HepG2 (cell line): ENCODE results near the gene ST6GALNAC2. TPM values are rescaled to one million over a fixed set of nuclear protein-coding genes. Genes with fewer than 3 reads are reported as not detected.

Experiments used
- ATF7-NPFF ChIP-seq: sonication (generic); formaldehyde crosslinking; IDR thresholded peaks from 2 replicates; pipeline ENCODE4 v1.8.1; 2023; ENCODE audit warnings: mild to moderate bottlenecking, low read depth, missing genetic modification reagents, moderate library complexity
- BORCS8-MEF2B ChIP-seq: sonication (generic); formaldehyde crosslinking; IDR thresholded peaks from 2 replicates; pipeline ENCODE4 v1.8.0; 2022; ENCODE audit warnings: mild to moderate bottlenecking, missing genetic modification reagents
- CC2D1A ChIP-seq: sonication (generic); formaldehyde crosslinking; IDR thresholded peaks from 2 replicates; pipeline ENCODE4 v1.8.1; 2023; ENCODE audit warnings: mild to moderate bottlenecking, missing genetic modification reagents
- MYNN ChIP-seq: sonication (generic); formaldehyde crosslinking; IDR thresholded peaks from 2 replicates; pipeline ENCODE4 v1.4.0; 2020; ENCODE audit warnings: mild to moderate bottlenecking, low read depth, missing genetic modification reagents
- NR2F6 ChIP-seq, 2 experiments: IDR thresholded peaks; 2 replicates each; pipeline ENCODE4 v1.6.1; 2016; ENCODE audit warnings: antibody characterized with exemption in 1 of 2, mild to moderate bottlenecking in 1 of 2
- PHF5A ChIP-seq: IDR thresholded peaks from one replicate; pipeline ENCODE4 v1.6.1; 2018; ENCODE audit warnings: low read depth, missing genetic modification reagents; ENCODE audit not compliant: unreplicated experiment
- RNF2 ChIP-seq: fragments of 450-650 bp; conservative IDR thresholded peaks from 2 replicates; pipeline ENCODE4 v1.6.1; 2016; ENCODE audit warnings: low read depth
- SAP130 ChIP-seq: IDR thresholded peaks from 2 replicates; pipeline ENCODE4 v1.6.1; 2016; ENCODE audit warnings: low read depth
- ZBTB42 ChIP-seq: sonication (generic); formaldehyde crosslinking; IDR thresholded peaks from 2 replicates; pipeline ENCODE4 v1.5.0; 2020; ENCODE audit warnings: mild to moderate bottlenecking, missing genetic modification reagents
- ZFP36L1 ChIP-seq: sonication (generic); formaldehyde crosslinking; IDR thresholded peaks from 2 replicates; pipeline ENCODE4 v1.8.0; 2022; ENCODE audit warnings: mild to moderate bottlenecking, missing genetic modification reagents, moderate library complexity
- ZMYM4 ChIP-seq: sonication (generic); formaldehyde crosslinking; IDR thresholded peaks from 2 replicates; pipeline ENCODE4 v1.8.1; 2023; ENCODE audit warnings: mild to moderate bottlenecking, missing genetic modification reagents
- ZNF607 ChIP-seq: sonication (generic); formaldehyde crosslinking; IDR thresholded peaks from 2 replicates; pipeline ENCODE4 v1.5.1; 2020; ENCODE audit warnings: missing genetic modification reagents, mild to moderate bottlenecking, borderline replicate concordance
- ZNF672 ChIP-seq: sonication (generic); formaldehyde crosslinking; IDR thresholded peaks from 2 replicates; pipeline ENCODE4 v1.8.1; 2022; ENCODE audit warnings: missing genetic modification reagents
- polyA plus RNA-seq, 8 experiments: library from polyadenylated mRNA; depleted of rRNA in 3 of 8; stranded (reverse) in 7 of 8; unstranded in 1 of 8; fragments of >200 nt; fragmentation: Illumina TruSeq in 4 of 8; extraction: Trizol in 4 of 8; gene quantifications; 2 replicates each; pipeline versions ENCODE4 v1.2.1 to v1.2.3, GENCODE V29; 2011 to 2016; ENCODE audit warnings: low read depth in 4 of 8, missing spikeins in 1 of 8, mixed read lengths in 1 of 8; ENCODE audit not compliant: insufficient read depth in 1 of 8
- total RNA-seq, 5 experiments: library from RNA; depleted of rRNA; stranded (reverse); fragments of >200 nt; fragmentation: Illumina TruSeq; extraction: Trizol; gene quantifications; 2 replicates each; pipeline ENCODE4 v1.2.3, GENCODE V29; 2016; ENCODE audit warnings: low read depth in 1 of 5
- TF ChIP-seq, protein P1 (sequence below): sonication (generic); formaldehyde crosslinking; IDR thresholded peaks from 2 replicates; pipeline ENCODE4 v1.5.1; 2020; ENCODE audit warnings: mild to moderate bottlenecking, missing genetic modification reagents, borderline replicate concordance
- TF ChIP-seq, protein P2 (sequence below): sonication (generic); formaldehyde crosslinking; IDR thresholded peaks from 2 replicates; pipeline ENCODE4 v1.5.1; 2020; ENCODE audit warnings: missing genetic modification reagents, mild to moderate bottlenecking, borderline replicate concordance
- TF ChIP-seq, protein P3 (sequence below): sonication (generic); formaldehyde crosslinking; IDR thresholded peaks from 2 replicates; pipeline ENCODE4 v1.4.0; 2020; ENCODE audit warnings: missing genetic modification reagents
- TF ChIP-seq, protein P4 (sequence below): sonication (generic); formaldehyde crosslinking; IDR thresholded peaks from 2 replicates; pipeline ENCODE4 v1.5.1; 2020; ENCODE audit warnings: mild to moderate bottlenecking, missing genetic modification reagents, moderate library complexity
- TF ChIP-seq, protein P5 (sequence below): IDR thresholded peaks from 2 replicates; pipeline ENCODE4 v1.6.1; 2016; ENCODE audit warnings: missing genetic modification reagents, missing compliant biosample characterization

The ST6GALNAC2 gene
- total and polyA plus RNA-seq, 2 of the 13 experiments (the other 11 are each of a cell fraction or from before 2014, with no cell fraction given): 0.12 to 0.49 TPM

DNA sequence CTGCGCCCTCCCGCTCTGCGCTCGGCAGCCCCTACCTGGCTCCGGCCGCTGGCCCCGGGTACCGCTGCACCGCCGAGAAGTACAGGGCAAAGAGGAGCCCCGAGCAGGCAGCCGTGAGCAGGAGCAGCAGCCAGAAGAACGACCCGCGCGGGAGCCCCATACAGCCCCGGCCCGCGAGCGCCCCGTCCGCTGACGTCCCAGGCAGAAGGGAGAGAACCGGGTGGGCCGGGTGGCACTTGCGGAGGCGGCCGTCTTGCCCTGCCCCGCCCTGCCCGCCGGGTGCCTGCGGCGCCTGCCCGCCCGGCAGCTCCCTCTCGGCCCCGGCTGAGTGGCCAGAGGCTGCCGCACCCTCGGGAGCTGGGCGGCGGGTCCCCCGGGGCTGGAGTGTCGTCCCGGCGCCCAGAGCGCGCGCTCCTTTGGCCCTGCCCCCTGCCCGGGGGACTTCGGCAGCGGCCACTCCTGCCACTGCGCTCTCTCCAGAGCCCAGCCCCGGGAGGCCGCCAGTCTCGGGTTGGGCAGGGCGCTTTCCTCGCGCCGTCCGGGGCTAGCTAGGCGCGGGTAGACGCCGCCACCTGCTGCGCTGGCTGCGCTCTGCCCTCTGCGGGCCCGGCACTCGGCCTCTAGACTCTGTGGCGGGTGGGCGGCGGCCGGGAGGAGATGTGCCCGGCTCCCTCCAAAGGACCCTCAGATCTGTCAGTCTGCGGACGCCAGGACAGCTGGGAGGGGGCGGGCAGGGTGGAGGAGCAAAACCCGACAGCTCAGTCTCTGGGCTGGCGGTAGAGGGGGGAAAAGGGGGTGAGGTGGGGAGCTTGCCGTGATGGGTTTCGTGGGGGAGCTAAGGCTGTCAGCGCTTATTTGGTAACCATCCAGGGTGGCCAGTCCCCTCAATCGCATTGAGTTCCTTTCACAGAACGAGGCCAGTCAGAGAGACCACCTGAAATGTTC lies at the start of gene ST6GALNAC2 (continued):
- TF ChIP-seq ZFP36L1 (no peak), NR2F6 (IDR thresholded peaks at IDR 0.05) (no peak), NR2F6 (CRISPR knock-in tag; IDR thresholded peaks at IDR 0.05) (peak; percentile 8; the same call in 1 of the 2 replicates), PHF5A (CRISPR knock-in tag) (no peak), SAP130 (CRISPR knock-in tag) (peak; percentile 54), MYNN (CRISPR knock-in tag) (no peak), ZBTB42 (CRISPR knock-in tag) (no peak), ZNF607 (peak; percentile 57; the same call in 1 of the 2 replicates), ATF7-NPFF (CRISPR knock-in tag) (no peak), RNF2 (no peak), ZMYM4 (CRISPR knock-in tag) (peak; percentile 51; the same call in 1 of the 2 replicates), ZNF672 (CRISPR knock-in tag) (no peak), CC2D1A (CRISPR knock-in tag) (no peak), BORCS8-MEF2B (no peak; the same call in 1 of the 2 replicates)
- TF ChIP-seq, protein P1, sequence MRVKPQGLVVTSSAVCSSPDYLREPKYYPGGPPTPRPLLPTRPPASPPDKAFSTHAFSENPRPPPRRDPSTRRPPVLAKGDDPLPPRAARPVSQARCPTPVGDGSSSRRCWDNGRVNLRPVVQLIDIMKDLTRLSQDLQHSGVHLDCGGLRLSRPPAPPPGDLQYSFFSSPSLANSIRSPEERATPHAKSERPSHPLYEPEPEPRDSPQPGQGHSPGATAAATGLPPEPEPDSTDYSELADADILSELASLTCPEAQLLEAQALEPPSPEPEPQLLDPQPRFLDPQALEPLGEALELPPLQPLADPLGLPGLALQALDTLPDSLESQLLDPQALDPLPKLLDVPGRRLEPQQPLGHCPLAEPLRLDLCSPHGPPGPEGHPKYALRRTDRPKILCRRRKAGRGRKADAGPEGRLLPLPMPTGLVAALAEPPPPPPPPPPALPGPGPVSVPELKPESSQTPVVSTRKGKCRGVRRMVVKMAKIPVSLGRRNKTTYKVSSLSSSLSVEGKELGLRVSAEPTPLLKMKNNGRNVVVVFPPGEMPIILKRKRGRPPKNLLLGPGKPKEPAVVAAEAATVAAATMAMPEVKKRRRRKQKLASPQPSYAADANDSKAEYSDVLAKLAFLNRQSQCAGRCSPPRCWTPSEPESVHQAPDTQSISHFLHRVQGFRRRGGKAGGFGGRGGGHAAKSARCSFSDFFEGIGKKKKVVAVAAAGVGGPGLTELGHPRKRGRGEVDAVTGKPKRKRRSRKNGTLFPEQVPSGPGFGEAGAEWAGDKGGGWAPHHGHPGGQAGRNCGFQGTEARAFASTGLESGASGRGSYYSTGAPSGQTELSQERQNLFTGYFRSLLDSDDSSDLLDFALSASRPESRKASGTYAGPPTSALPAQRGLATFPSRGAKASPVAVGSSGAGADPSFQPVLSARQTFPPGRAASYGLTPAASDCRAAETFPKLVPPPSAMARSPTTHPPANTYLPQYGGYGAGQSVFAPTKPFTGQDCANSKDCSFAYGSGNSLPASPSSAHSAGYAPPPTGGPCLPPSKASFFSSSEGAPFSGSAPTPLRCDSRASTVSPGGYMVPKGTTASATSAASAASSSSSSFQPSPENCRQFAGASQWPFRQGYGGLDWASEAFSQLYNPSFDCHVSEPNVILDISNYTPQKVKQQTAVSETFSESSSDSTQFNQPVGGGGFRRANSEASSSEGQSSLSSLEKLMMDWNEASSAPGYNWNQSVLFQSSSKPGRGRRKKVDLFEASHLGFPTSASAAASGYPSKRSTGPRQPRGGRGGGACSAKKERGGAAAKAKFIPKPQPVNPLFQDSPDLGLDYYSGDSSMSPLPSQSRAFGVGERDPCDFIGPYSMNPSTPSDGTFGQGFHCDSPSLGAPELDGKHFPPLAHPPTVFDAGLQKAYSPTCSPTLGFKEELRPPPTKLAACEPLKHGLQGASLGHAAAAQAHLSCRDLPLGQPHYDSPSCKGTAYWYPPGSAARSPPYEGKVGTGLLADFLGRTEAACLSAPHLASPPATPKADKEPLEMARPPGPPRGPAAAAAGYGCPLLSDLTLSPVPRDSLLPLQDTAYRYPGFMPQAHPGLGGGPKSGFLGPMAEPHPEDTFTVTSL (CRISPR knock-in tag): no peak
- TF ChIP-seq, protein P2, sequence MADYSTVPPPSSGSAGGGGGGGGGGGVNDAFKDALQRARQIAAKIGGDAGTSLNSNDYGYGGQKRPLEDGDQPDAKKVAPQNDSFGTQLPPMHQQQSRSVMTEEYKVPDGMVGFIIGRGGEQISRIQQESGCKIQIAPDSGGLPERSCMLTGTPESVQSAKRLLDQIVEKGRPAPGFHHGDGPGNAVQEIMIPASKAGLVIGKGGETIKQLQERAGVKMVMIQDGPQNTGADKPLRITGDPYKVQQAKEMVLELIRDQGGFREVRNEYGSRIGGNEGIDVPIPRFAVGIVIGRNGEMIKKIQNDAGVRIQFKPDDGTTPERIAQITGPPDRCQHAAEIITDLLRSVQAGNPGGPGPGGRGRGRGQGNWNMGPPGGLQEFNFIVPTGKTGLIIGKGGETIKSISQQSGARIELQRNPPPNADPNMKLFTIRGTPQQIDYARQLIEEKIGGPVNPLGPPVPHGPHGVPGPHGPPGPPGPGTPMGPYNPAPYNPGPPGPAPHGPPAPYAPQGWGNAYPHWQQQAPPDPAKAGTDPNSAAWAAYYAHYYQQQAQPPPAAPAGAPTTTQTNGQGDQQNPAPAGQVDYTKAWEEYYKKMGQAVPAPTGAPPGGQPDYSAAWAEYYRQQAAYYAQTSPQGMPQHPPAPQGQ (CRISPR knock-in tag): no peak
- TF ChIP-seq, protein P3, sequence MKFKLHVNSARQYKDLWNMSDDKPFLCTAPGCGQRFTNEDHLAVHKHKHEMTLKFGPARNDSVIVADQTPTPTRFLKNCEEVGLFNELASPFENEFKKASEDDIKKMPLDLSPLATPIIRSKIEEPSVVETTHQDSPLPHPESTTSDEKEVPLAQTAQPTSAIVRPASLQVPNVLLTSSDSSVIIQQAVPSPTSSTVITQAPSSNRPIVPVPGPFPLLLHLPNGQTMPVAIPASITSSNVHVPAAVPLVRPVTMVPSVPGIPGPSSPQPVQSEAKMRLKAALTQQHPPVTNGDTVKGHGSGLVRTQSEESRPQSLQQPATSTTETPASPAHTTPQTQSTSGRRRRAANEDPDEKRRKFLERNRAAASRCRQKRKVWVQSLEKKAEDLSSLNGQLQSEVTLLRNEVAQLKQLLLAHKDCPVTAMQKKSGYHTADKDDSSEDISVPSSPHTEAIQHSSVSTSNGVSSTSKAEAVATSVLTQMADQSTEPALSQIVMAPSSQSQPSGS: 0 out of 2 replicates have a peak, but pooled peaks have one; percentile 17
- TF ChIP-seq, protein P4, sequence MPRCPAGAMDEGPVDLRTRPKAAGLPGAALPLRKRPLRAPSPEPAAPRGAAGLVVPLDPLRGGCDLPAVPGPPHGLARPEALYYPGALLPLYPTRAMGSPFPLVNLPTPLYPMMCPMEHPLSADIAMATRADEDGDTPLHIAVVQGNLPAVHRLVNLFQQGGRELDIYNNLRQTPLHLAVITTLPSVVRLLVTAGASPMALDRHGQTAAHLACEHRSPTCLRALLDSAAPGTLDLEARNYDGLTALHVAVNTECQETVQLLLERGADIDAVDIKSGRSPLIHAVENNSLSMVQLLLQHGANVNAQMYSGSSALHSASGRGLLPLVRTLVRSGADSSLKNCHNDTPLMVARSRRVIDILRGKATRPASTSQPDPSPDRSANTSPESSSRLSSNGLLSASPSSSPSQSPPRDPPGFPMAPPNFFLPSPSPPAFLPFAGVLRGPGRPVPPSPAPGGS (CRISPR knock-in tag): 0 out of 2 replicates have a peak, but pooled peaks have one; percentile 53
- TF ChIP-seq, protein P5, sequence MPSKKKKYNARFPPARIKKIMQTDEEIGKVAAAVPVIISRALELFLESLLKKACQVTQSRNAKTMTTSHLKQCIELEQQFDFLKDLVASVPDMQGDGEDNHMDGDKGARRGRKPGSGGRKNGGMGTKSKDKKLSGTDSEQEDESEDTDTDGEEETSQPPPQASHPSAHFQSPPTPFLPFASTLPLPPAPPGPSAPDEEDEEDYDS (CRISPR knock-in tag): no peak
